GM21390 (cell line): ENCODE results near the gene NEDD4.
"Not testable (repeated sequence)": the region's sequence is repeated elsewhere in the genome, so short reads cannot be mapped to it uniquely, and the experiment has no call there.

ENCODE experiments used
- ATAC-seq: cut with Tn5 transposase; IDR thresholded peaks from one replicate; pipeline ENCODE4 v1.9.1; 2021; ENCODE audit not compliant: unreplicated experiment

The NEDD4 gene

DNA sequence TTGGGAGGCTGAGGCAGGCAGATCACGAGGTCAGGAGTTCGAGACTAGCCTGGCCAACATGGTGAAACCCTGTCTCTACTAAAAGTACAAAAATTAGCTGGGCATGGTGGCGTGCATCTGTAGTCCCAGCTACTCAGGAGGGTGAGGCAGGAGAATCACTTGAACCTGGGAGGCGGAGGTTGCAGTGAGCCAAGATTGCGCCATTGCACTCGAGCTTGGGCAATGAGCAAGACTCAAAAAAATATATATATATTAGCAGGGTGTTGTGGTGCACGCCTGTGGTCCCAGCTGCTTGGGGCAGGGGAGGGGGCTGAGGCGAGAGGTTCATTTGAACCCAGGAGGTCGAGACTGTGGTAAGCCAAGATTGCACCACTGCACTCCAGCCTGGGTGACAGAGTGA, 207.8 kb downstream of the NEDD4 start:
- ATAC-seq = not testable (repeated sequence)

DNA sequence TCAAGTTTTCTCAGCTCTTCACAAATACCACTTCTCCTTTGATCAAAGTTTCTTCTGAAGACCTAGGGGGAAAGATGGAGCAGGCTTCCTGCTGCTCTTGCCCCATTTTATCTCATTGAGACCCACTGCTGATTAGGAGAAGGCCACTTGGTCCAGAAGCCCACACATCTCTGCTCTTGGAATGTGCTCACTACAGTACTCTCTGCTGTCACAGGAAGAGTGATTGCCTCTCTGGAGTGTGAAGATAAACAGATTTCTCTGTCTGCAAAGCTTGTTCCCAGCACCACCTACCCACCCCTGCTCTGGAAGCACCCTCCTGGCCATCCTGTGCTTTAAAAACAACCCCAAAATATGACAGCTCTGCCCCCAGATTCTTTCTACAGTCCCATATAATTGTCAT, 209.1 kb downstream of the NEDD4 start:
- no peak for ATAC-seq

DNA sequence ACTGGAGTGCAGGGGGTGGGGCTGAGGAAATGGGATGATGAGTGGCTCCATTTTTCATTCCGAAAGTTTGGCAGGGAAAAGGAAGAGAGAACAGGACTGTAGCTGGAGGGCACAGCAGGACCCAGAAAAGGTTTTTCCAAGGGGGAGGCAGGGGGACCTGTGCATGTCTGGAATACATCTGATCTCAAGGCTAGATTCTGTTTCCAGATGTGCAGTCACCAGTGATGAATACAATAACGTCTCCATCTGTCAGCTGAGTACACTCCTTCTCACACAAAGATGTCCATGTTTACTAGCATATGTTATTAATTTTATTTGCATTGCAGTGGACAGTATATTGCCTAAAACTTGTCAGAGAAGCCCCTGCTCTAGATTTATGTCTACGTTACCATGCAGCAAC, 210.5 kb downstream of the NEDD4 start:
- no peak for ATAC-seq

DNA sequence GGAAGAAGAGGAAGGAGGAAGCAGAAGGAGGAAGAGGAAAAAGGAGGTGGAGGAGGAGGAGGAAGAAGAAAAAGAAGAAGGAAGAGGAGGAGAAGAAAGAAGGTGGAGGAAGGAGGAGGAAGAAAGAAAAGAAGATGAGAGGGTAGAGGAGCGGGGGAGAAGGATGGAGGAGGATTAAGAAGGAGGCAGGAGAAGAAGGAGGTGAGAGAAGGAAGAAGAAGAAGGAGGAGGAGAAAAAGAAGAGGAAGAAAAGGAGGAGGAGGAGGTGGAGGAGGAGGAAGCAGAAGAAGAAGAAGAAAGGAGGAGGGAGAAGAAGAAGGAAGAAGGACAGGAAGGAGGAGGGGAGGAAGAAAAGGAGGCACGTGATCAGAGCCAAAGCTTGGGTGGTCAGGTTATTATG, 213.1 kb downstream of the NEDD4 start:
- no peak for ATAC-seq

- no peak for ATAC-seq
Measured at GRCh38 chr15:55778932-55779331, 214.5 kb downstream of the NEDD4 start.
